Esophagus squamous epithelium (tissue), 4 donors: Measurements from ENCODE around the gene DENND1A.

Source experiments
- CTCF ChIP-seq, 6 experiments: fragments of 450-650 bp in 4 of 6; fragments of 200-600 bp in 2 of 6; sonication (generic) in 2 of 6; IDR thresholded peaks; one replicate each; pipeline ENCODE4 v1.5.1; 2016 to 2019; ENCODE audit warnings: antibody characterized with exemption in 6 of 6, mild to moderate bottlenecking in 4 of 6, moderate library complexity in 4 of 6
- POLR2A ChIP-seq, 4 donors: fragments of 450-650 bp; IDR thresholded peaks; one replicate each; pipeline ENCODE4 v1.6.1; 2017; ENCODE audit warnings: antibody characterized with exemption in 4 of 4, mild to moderate bottlenecking in 4 of 4, moderate library complexity in 3 of 4

GRCh38 chr9:123872710-123873109 is 57.2 kb downstream of the DENND1A start:
- TF ChIP-seq CTCF (IDR thresholded peaks at IDR 0.05) (no peak), POLR2A (IDR thresholded peaks at IDR 0.05) (no peak)
